Fibroblast of lung (primary cell): Measurements from ENCODE around the gene SLC1A1.

Experiments used
- CTCF ChIP-seq, 2 donors: IDR thresholded peaks in 1 of 2; conservative IDR thresholded peaks in 1 of 2; 1 replicate in 1 of 2; 2 replicates in 1 of 2; pipeline ENCODE4 v1.5.1; 2011 to 2012; ENCODE audit warnings: low read length in 2 of 2, control low read depth in 1 of 2, inconsistent platforms in 1 of 2, low read depth in 1 of 2, mild to moderate bottlenecking in 1 of 2
- EZH2 ChIP-seq: IDR thresholded peaks from 2 replicates; pipeline ENCODE4 v1.5.1; 2012; ENCODE audit warnings: low read length, control low read depth, mild to moderate bottlenecking; ENCODE audit errors: missing control alignments

- no peak for TF ChIP-seq CTCF (conservative IDR thresholded peaks at IDR 0.05 in 1 of 2, IDR thresholded peaks at IDR 0.05 in 1 of 2; ENCODE audit: low read depth in 1 of 2, low read length in 2 of 2)
- no peak for TF ChIP-seq EZH2
These were observed 10.9 kb downstream of the SLC1A1 start for GRCh38 chr9:4501147-4501507.
